ENCODE measurements around the gene AAK1.

GRCh38 chr2:69544951-69545350, 98.6 kb downstream of the AAK1 start:
- TF ChIP-seq CTCF (IDR thresholded peaks at IDR 0.05; ENCODE audit: insufficient read depth, low read depth, low read length) (no peak), EZH2 (IDR thresholded peaks at IDR 0.05; ENCODE audit: insufficient read depth, low read length) (no peak)

Data from astrocyte (in vitro differentiated cells and primary cell).